Smooth muscle cell (in vitro differentiated cells): ENCODE measurements around the gene PLS1. TPM values are rescaled to one million over a fixed set of nuclear protein-coding genes. Genes with fewer than 3 reads are reported as not detected.
"Not testable (repeated sequence)": the region's sequence is repeated elsewhere in the genome, so short reads cannot be mapped to it uniquely, and the experiment has no call there.

Source experiments
- DNase-seq: peaks from one replicate; lab custom pipeline; 2025; ENCODE audit not compliant: unreplicated experiment; lab: John Stamatoyannopoulos, UW
- H2AFZ ChIP-seq: fragments of 200-600 bp; sonication (generic); 2 replicates; pipeline ENCODE4 v1.6.0; 2016; ENCODE audit warnings: antibody characterized with exemption, low read depth, mild to moderate bottlenecking
- H3F3A ChIP-seq: fragments of 200-600 bp; sonication (generic); 2 replicates; pipeline ENCODE4 v1.6.0; 2017; ENCODE audit warnings: antibody characterized with exemption, low read depth
- H3K27ac ChIP-seq: fragments of 200-600 bp; sonication (generic); 2 replicates; pipeline ENCODE4 v1.5.1; 2016; ENCODE audit warnings: low read depth, mild to moderate bottlenecking
- H3K27me3 ChIP-seq: fragments of 200-600 bp; sonication (generic); 2 replicates; pipeline ENCODE4 v1.6.1; 2016; ENCODE audit warnings: low read depth, mild to moderate bottlenecking
- H3K36me3 ChIP-seq: fragments of 200-600 bp; sonication (generic); 2 replicates; pipeline ENCODE4 v1.5.1; 2016; ENCODE audit warnings: low read depth
- H3K4me1 ChIP-seq: fragments of 200-600 bp; sonication (generic); 2 replicates; pipeline ENCODE4 v1.5.1; 2016; ENCODE audit warnings: low read depth
- H3K4me2 ChIP-seq: fragments of 200-600 bp; sonication (generic); 2 replicates; pipeline ENCODE4 v1.6.0; 2016; ENCODE audit warnings: mild to moderate bottlenecking
- H3K4me3 ChIP-seq: fragments of 200-600 bp; sonication (generic); 2 replicates; pipeline ENCODE4 v1.5.1; 2016; ENCODE audit warnings: mild to moderate bottlenecking
- H3K79me2 ChIP-seq: fragments of 200-600 bp; sonication (generic); 2 replicates; pipeline ENCODE4 v1.6.0; 2016; ENCODE audit warnings: low read depth, mild to moderate bottlenecking
- H3K9ac ChIP-seq: fragments of 200-600 bp; sonication (generic); 2 replicates; pipeline ENCODE4 v1.6.0; 2016; ENCODE audit warnings: low read depth
- H3K9me3 ChIP-seq: fragments of 200-600 bp; sonication (generic); replicated peaks from 2 replicates; pipeline ENCODE4 v1.5.1; 2016; ENCODE audit warnings: low read depth
- H4K20me1 ChIP-seq: fragments of 200-600 bp; sonication (generic); 2 replicates; pipeline ENCODE4 v1.6.0; 2016; ENCODE audit warnings: low read depth
- WGBS: methylation state at CpG from one replicate; pipeline ENCODE4 v1.1.7; 2016; ENCODE audit warnings: low lambda C conversion rate; 5-methylcytosine and 5-hydroxymethylcytosine counted together
- polyA plus RNA-seq: library from polyadenylated mRNA; unstranded; fragments of >200 nt; fragmentation: Nextera tagmentation; extraction: Ambion mirVana; gene quantifications from 2 replicates; pipeline ENCODE4 v1.2.1, GENCODE V29; 2016
- total RNA-seq: library from RNA; depleted of rRNA; stranded (reverse); fragments of >200 nt; gene quantifications from 2 replicates; pipeline ENCODE4 v1.2.3, GENCODE V29; 2014
- TF ChIP-seq, protein P1 (sequence below): fragments of 200-600 bp; sonication (generic); IDR thresholded peaks from 2 replicates; pipeline ENCODE4 v1.5.1; 2017; ENCODE audit warnings: borderline replicate concordance, mild to moderate bottlenecking, antibody characterized with exemption; ENCODE audit not compliant: insufficient read depth, poor library complexity, severe bottlenecking

PLS1 gene
- total and polyA plus RNA-seq, 2 experiments from 2014 or later, result 1.9 to 3.1 TPM

- Histone ChIP-seq H3K36me3 (no peaks in the 10 kb centered on the region), H3K4me2 (peak within 1 kb of the TSS; percentile 92), H3K27me3 (no peaks in the 10 kb centered on the region), H3K9ac (peak within 1 kb of the TSS; percentile 94), H3K27ac (peak within 1 kb of the TSS; percentile 95), H3K4me1 (peaks cover 19% of the 10 kb centered on the region), H3K9me3 (no peaks in the 10 kb centered on the region), H3F3A (peaks cover 7% of the 10 kb centered on the region), H2AFZ (peak within 1 kb of the TSS; percentile 97), H4K20me1 (peaks cover 5% of the 10 kb centered on the region), H3K79me2 (peaks cover 33% of the 10 kb centered on the region), H3K4me3 (peak within 1 kb of the TSS; percentile 64)
- WGBS, result under 1% methylated on average over 52 of the region's 65 CpGs
- TF ChIP-seq, protein P1, sequence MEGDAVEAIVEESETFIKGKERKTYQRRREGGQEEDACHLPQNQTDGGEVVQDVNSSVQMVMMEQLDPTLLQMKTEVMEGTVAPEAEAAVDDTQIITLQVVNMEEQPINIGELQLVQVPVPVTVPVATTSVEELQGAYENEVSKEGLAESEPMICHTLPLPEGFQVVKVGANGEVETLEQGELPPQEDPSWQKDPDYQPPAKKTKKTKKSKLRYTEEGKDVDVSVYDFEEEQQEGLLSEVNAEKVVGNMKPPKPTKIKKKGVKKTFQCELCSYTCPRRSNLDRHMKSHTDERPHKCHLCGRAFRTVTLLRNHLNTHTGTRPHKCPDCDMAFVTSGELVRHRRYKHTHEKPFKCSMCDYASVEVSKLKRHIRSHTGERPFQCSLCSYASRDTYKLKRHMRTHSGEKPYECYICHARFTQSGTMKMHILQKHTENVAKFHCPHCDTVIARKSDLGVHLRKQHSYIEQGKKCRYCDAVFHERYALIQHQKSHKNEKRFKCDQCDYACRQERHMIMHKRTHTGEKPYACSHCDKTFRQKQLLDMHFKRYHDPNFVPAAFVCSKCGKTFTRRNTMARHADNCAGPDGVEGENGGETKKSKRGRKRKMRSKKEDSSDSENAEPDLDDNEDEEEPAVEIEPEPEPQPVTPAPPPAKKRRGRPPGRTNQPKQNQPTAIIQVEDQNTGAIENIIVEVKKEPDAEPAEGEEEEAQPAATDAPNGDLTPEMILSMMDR, result no peak
- DNase-seq, result peak; percentile 88
These were observed 17.6 kb upstream of the PLS1 start, which contains the start of gene ATR for GRCh38 chr3:142578329-142579223. TSS of gene ATR (minus strand) at chr3:142578733. CDS start at chr3:142578704, 29 bp downstream.

- Histone ChIP-seq H3K9me3 (no peaks in the 10 kb centered on the region), H3K9ac (no peak overlapping the region), H4K20me1 (peaks cover under 1% of the 10 kb centered on the region), H3K36me3 (no peaks in the 10 kb centered on the region), H3F3A (peaks cover 7% of the 10 kb centered on the region), H3K27me3 (no peaks in the 10 kb centered on the region), H3K79me2 (peaks cover 23% of the 10 kb centered on the region), H3K27ac (peak overlapping the region; percentile 95), H3K4me2 (no peak overlapping the region), H3K4me1 (peaks cover 19% of the 10 kb centered on the region), H2AFZ (no peak overlapping the region), H3K4me3 (no peak overlapping the region)
- DNase-seq, result no peak
- TF ChIP-seq, protein P1, result no peak
- 100% methylated on average over 1 of the region's 1 CpG for WGBS
These were observed 16.2 kb upstream of the PLS1 start for GRCh38 chr3:142580061-142580423.

DNA sequence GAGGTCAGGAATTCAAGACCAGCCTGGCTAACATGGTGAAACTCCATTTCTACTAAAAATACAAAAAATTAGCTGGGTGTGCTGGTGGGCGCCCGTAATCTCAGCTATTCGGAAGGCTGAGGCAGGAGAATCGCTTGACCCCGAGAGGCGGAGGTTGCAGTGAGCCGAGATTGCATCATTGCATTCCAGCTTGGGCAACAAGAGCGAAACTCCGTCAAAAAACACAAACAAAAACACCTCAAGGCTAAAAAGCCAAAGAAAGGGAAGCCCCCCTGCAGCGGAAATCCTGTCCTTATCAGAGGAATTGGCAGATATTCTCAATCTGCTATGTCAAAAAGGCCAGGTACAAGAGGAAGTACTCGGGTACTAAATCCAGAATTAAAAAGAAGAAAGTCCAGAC, 15.1 kb upstream of the PLS1 start:
- H3K9ac ChIP-seq, H3K36me3 ChIP-seq, H2AFZ ChIP-seq, H3K4me3 ChIP-seq, H3K27me3 ChIP-seq, H4K20me1 ChIP-seq, H3F3A ChIP-seq, H3K9me3 ChIP-seq, H3K27ac ChIP-seq, DNase-seq, H3K4me2 ChIP-seq: not testable (repeated sequence)
- Histone ChIP-seq H3K4me1 (peaks cover 19% of the 10 kb centered on the region), H3K79me2 (peaks cover 20% of the 10 kb centered on the region)
- 72% methylated on average over 11 of the region's 11 CpGs for WGBS

DNA sequence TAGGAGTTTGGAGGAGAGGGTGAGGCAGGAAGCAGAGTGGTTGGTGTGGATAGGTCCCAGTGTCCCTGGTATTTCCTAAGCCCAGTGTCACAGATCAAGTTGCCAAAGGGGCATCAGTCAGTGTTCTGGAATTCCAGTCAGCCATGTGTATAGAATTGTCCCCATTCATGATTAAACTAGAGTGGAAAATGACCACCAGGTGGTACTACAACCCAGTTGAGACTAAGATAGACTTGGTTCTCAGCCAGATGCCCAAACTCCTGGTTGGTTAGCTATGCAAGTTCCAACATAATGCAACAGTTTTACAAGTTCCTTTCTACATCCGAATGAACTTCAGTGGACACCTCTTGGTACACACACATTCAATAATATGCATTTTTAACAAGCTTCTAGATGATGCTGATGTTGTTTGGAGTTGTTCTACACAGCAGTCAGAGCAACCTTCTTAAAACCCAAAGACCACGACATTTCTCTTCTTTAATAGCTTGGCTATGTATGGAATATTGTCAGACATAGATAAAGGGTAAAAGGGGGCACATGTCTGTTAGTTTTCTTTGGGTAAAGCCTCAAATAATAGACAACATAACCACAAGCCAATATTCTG, 9.3 kb upstream of the PLS1 start:
- no peak overlapping the region for H3K4me3 ChIP-seq
- no peak overlapping the region for H2AFZ ChIP-seq
- no peaks in the 10 kb centered on the region for H3F3A ChIP-seq
- no peaks in the 10 kb centered on the region for H3K4me1 ChIP-seq
- H3K36me3 ChIP-seq, result no peaks in the 10 kb centered on the region
- no peaks in the 10 kb centered on the region for H3K27me3 ChIP-seq
- H3K9ac ChIP-seq, result no peak overlapping the region
- H3K27ac ChIP-seq, result no peak overlapping the region
- H3K4me2 ChIP-seq, result no peak overlapping the region
- no peaks in the 10 kb centered on the region for H3K79me2 ChIP-seq
- DNase-seq, result no peak
- H3K9me3 ChIP-seq, result no peaks in the 10 kb centered on the region
- 54% methylated on average over 2 of the region's 2 CpGs for WGBS
- TF ChIP-seq, protein P1, result peak; percentile 57
- no peaks in the 10 kb centered on the region for H4K20me1 ChIP-seq
